GM12892 (cell line): Measurements from ENCODE around the gene OLFM3.

Experiments
- DNase-seq: peaks from one replicate; pipeline ENCODE4 v3.0.0; 2011; ENCODE audit not compliant: insufficient read length
- FAIRE-seq: peaks from 2 replicates; lab custom pipeline; 2011; peaks lifted over from hg19 to GRCh38; lab: Jason Lieb, UNC
- POLR2A ChIP-seq: IDR thresholded peaks from 2 replicates; pipeline ENCODE4 v1.6.1; 2011; ENCODE audit warnings: low read depth, low read length, control low read depth
- POLR2AphosphoS5 ChIP-seq: IDR thresholded peaks from 2 replicates; pipeline ENCODE4 v1.6.1; 2011; ENCODE audit warnings: low read depth, low read length, control low read depth
- TAF1 ChIP-seq: IDR thresholded peaks from 2 replicates; pipeline ENCODE4 v1.6.1; 2011; ENCODE audit warnings: low read depth, mild to moderate bottlenecking, control low read depth, low read length, borderline replicate concordance

OLFM3 gene

DNA sequence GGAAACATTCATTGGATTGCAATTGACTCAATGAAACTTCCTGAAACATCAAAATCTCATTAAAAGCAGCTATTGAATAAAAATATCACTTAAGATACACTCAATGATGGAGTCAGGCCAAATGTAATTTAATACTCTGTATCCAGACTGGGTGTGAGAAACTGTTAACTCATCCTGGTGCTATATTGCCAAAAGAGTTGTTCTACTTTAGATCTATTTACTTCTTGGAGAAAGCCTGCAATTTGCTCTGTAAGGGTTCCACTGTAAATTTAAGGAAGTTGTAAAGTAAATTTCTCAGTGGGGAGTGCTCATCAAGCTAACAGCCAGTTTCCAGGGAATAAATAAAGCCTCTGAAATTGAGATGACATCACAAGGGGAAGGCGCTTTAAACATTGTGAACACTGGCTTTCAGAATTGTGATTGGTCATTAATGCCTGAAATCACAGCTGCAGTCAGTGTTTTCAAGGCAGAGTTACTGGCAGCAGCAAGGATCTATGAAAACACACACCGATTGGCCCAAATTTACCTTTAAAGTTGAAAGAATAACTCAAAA is 91.4 kb downstream of the OLFM3 start:
- DNase-seq (no peak), FAIRE-seq (no peak)
- TF ChIP-seq POLR2A = no peak
- TF ChIP-seq TAF1 = no peak
- no peak for TF ChIP-seq POLR2AphosphoS5

DNA sequence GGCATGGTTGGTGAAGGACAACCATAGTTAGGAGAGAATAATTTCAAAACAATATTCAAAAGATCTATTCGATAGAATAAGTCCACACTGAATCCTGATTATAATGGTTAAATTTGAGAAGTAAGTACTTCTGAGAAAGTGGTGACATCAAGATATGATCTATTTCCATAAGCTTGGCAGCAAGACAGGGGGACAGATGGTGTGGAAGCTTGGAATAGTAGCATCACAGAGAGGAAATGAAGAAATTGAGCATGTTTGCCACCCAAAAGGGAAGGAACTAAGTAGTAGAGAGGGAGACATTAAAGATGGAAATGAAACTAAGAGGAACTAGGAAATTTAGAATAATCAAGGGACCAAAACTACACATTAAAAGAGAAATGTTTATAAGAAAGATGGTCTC is 94.5 kb downstream of the OLFM3 start:
- DNase-seq = no peak
- no peak for TF ChIP-seq TAF1
- no peak for TF ChIP-seq POLR2AphosphoS5
- no peak for TF ChIP-seq POLR2A
- no peak for FAIRE-seq

DNA sequence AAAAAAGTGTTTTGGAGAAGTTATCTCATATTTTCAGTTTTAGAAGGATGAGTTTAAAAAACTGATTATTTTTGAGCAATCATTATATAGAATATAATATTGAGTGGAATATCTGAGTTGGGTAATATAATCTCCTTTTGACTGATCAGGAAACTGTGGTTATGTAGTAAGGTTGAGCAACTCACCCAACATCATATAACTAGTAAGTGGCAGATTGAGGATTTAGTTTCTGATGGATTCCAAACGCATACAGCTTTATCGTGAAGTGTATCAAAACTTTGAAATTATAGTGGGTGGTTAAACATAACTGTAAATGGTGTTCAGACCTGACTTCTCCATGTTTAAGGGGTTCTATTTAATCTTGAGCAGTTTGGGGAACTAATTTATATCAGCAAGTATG is 98.6 kb downstream of the OLFM3 start:
- FAIRE-seq = no peak
- no peak for DNase-seq
- TF ChIP-seq TAF1 (no peak), POLR2AphosphoS5 (no peak), POLR2A (no peak)

DNA sequence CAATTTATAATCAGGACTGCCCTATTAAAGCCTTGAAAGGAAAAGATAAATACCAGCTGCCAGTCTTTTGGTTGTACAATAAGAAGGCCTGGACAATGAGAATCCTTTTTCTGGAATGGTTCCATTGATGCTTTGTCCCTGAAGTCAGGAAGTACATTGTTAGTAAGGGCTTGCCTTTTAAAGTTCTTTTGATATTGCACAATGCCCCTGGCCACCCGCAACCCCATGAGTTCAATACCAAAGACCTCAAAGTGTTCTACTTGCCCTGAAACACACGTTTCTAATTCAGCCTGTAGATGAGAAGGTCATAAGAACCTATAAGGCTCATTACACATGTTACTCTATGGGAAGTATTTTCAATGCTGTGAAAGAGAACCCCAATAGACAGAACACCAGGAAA is 112.1 kb downstream of the OLFM3 start:
- DNase-seq (no peak), FAIRE-seq (no peak)
- TF ChIP-seq POLR2AphosphoS5 (no peak), POLR2A (no peak), TAF1 (no peak)

DNA sequence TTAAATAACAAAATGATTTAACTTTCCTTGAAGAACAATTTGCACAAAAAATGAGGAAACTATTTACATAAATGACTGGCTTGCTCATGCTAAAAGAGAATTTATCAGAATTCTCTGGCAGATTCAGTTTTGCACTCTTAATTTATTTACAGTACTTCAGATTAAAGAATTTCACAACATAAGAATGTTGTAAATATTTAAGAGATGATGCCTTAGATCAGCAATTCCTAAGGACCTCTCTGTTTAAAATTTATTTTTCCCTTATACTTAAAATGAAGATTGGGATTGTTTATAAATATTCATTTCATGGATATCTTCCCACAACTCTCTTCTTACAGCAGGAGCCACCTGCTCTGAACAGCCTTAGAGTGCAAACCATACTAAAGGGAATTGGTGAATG is 120.8 kb downstream of the OLFM3 start:
- FAIRE-seq (no peak), DNase-seq (no peak)
- TF ChIP-seq POLR2A = no peak
- TF ChIP-seq TAF1 = no peak
- TF ChIP-seq POLR2AphosphoS5 = no peak

DNA sequence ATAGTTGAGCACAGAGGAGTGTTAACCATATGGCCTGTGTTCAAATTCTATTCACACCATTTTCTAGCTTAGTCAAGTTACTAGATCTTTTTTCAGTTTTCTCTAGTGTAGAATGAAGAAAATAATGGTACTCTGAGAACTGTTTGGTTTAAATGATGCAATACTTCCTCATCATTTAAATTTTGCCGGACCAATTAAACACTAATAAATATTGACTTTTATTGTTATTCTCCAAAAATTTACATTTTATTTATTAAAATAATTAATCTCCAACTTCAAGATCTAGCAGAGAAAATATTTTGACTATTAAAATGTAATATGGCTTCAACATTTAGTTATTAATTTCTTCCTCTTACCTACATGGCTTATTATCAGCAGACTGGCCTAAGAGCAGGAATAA is 123.1 kb downstream of the OLFM3 start:
- TF ChIP-seq TAF1 (no peak), POLR2AphosphoS5 (no peak), POLR2A (no peak)
- FAIRE-seq = no peak
- DNase-seq = no peak

DNA sequence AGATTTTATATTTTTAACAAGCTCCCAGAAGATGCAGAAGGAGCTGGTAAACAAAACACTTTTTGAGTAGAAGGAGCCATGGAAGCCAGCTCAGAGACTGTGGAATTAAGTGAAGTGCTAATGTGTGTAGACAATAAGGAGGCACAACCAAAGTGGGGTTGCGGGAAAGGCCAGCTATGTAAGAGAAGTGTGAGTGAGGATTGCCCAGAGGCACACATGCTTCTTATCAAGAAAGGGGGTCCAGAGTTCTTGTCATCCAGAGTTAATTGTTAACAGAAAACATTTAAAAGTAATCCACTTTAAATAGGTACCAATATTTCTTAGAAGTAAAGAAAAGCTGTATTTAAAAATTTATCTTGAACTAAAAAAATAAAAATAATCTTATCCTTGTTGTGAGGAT is 136.8 kb downstream of the OLFM3 start:
- DNase-seq (no peak), FAIRE-seq (no peak)
- TF ChIP-seq TAF1 (no peak), POLR2A (no peak), POLR2AphosphoS5 (no peak)

DNA sequence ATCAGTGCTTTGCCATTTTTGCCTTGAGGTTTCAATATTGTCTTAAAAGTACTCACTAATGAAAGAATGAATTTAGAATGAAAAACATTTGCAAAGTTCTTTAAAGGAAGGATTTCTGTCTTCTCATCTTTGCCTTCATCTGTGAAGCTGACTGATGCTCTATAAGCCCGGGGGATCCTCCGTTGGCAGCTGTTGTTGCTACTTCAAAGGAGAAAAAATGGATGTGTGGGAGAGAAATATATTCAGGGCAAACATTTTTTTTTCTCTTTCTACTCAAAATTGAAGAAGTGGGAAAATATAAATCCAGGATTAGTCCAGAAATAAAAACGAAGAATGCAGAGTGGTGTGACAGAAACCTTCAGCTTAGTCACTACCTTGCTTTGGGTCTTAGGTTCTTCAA is 142.5 kb downstream of the OLFM3 start:
- TF ChIP-seq TAF1 (no peak), POLR2AphosphoS5 (no peak), POLR2A (no peak)
- no peak for DNase-seq
- FAIRE-seq = no peak

DNA sequence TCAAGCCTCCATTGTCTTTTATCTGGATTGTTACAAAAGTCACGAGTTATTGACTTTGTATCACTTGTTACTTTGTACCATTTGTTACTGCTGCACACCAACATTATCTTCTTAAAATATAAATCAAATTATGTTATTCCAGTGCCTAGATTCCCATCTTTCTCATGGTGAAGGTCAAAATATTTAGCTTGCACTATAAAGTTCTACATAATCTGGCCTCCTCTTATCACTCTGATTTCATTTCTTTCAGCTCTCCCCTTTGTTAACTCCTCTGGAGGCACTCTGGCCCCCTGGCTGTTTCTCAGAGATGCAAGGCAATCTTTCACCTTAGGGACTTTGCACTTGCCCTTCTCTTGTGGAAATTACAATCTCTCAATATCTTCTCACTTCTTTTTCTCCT is 143.8 kb downstream of the OLFM3 start:
- FAIRE-seq (no peak), DNase-seq (no peak)
- no peak for TF ChIP-seq TAF1
- no peak for TF ChIP-seq POLR2AphosphoS5
- TF ChIP-seq POLR2A = no peak

DNA sequence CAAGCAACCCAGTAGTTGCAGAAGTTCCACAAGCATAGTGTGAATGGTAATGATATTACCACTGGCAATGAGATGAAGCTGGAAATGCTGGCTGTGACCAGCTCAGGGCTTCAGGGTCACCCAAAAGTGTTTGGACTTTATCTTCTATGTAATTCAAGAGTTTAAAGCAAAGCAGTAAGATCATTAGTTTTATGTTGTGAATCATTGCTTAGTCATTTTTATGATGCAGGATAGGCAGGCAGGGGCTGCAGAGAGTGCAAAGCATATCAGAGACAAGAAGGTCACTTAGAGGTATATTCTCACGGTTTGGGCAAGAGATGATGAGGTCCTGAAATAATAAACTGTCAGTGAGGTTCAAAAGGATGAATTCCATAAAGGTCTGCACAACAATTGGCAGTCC is 147.4 kb downstream of the OLFM3 start:
- DNase-seq = no peak
- no peak for FAIRE-seq
- TF ChIP-seq TAF1 (no peak), POLR2A (no peak), POLR2AphosphoS5 (no peak)

DNA sequence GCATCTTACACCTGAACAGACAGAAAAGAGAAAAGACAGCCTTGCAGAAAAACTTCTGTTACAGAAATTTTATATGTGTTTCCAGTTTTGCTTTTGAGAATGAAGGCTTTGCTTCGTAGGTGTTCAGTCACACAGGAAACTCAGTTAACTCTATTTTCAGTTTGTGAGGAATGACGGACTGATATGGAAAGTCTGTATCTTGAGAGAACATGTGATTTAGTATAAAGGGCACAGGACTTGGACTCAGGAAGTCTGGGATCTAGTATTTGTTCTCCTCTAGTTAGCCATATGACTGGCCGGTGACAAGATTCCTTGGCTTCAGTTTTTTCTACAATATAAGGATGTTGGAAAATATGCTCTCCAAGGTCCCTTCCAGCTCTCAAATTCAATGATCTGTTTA is 149.1 kb downstream of the OLFM3 start:
- TF ChIP-seq POLR2AphosphoS5 (no peak), TAF1 (no peak), POLR2A (no peak)
- no peak for FAIRE-seq

DNA sequence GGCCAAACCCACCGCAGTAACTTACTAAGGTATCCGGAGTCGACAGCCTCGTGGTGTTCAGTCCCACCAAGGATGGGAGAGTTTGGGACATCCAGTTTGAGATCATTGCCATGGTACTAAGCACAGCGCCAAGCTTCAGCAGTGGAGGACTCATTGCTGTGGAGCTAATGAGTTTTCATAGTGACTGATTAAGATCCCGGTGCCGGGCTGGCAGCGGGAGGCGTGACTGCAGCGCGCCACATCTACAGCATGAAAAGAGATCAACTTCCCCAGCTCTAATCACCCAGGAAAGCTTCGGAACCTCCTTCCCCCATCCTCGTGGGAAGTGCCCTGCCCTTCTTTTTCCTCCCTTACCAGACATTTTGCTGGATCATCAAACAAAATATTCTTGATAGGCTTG is 149.9 kb downstream of the OLFM3 start:
- DNase-seq (no peak), FAIRE-seq (no peak)
- no peak for TF ChIP-seq POLR2AphosphoS5
- no peak for TF ChIP-seq POLR2A
- no peak for TF ChIP-seq TAF1

More for the DNA sequence above, 149.1 kb downstream of the OLFM3 start:
- no peak for DNase-seq
